Neural cell (in vitro differentiated cells): Measurements from ENCODE around the gene OTUD4. TPM values are rescaled to one million over a fixed set of nuclear protein-coding genes. Genes with fewer than 3 reads are reported as not detected.
"Not testable (repeated sequence)": the region's sequence is repeated elsewhere in the genome, so short reads cannot be mapped to it uniquely, and the experiment has no call there.

Source experiments
- H2AFZ ChIP-seq: fragments of 200-600, 300-800 bp; sonication (generic), shearing (Covaris generic); 2 replicates; pipeline ENCODE4 v1.6.0; 2014; ENCODE audit warnings: low read depth, mild to moderate bottlenecking, antibody characterized with exemption, low read length, moderate library complexity
- H3F3A ChIP-seq: fragments of 200-600 bp; shearing (Covaris generic); 2 replicates; pipeline ENCODE4 v1.6.1; 2016; ENCODE audit warnings: mild to moderate bottlenecking, moderate library complexity, mixed read lengths, antibody characterized with exemption, low read length; ENCODE audit not compliant: insufficient read depth, poor library complexity, severe bottlenecking
- H3K27ac ChIP-seq: fragments of 200-600, 300-800 bp; sonication (generic), shearing (Covaris generic); 2 replicates; pipeline ENCODE4 v1.5.1; 2014; ENCODE audit warnings: mild to moderate bottlenecking, low read length, moderate library complexity
- H3K27me3 ChIP-seq: fragments of 300-800, 200-600 bp; sonication (generic), shearing (Covaris generic); 2 replicates; pipeline ENCODE4 v1.6.0; 2014; ENCODE audit warnings: mild to moderate bottlenecking, low read depth, low read length, moderate library complexity; ENCODE audit not compliant: insufficient read depth
- H3K36me3 ChIP-seq: fragments of 300-800, 200-600 bp; sonication (generic), shearing (Covaris generic); 2 replicates; pipeline ENCODE4 v1.5.1; 2014; ENCODE audit warnings: mild to moderate bottlenecking, antibody characterized with exemption, low read length, moderate library complexity; ENCODE audit not compliant: insufficient read depth
- H3K4me2 ChIP-seq: fragments of 300-800, 200-600 bp; sonication (generic), shearing (Covaris generic); 2 replicates; pipeline ENCODE4 v1.6.0; 2014; ENCODE audit warnings: mild to moderate bottlenecking, low read length
- H3K4me3 ChIP-seq: fragments of 300-800, 200-600 bp; sonication (generic), shearing (Covaris generic); 2 replicates; pipeline ENCODE4 v1.5.1; 2014; ENCODE audit warnings: mild to moderate bottlenecking, low read length, moderate library complexity
- H3K79me2 ChIP-seq: fragments of 200-600 bp; shearing (Covaris generic); replicated peaks from 2 replicates; pipeline ENCODE4 v1.6.0; 2014; ENCODE audit warnings: mild to moderate bottlenecking, low read length, moderate library complexity; ENCODE audit not compliant: insufficient read depth
- H3K9ac ChIP-seq: fragments of 300-800, 200-600 bp; sonication (generic), shearing (Covaris generic); 2 replicates; pipeline ENCODE4 v1.6.1; 2016; ENCODE audit warnings: mild to moderate bottlenecking, low read length, mixed read lengths
- H3K9me2 ChIP-seq: fragments of 200-600 bp; shearing (Covaris generic); 2 replicates; pipeline ENCODE4 v1.6.1; 2016; ENCODE audit warnings: mild to moderate bottlenecking, low read length, mixed read lengths; ENCODE audit not compliant: insufficient read depth
- H3K9me3 ChIP-seq: fragments of 200-600, 300-800 bp; sonication (generic), shearing (Covaris generic); 2 replicates; pipeline ENCODE4 v1.6.1; 2016; ENCODE audit warnings: mild to moderate bottlenecking, mixed run types, low read length, moderate library complexity, mixed read lengths
- H4K20me1 ChIP-seq: fragments of 200-600 bp; shearing (Covaris generic); 2 replicates; pipeline ENCODE4 v1.6.1; 2016; ENCODE audit warnings: mild to moderate bottlenecking, mixed run types; ENCODE audit not compliant: insufficient read depth
- EP300 ChIP-seq: fragments of 450-650 bp; conservative IDR thresholded peaks from 2 replicates; pipeline ENCODE4 v1.6.1; 2014; ENCODE audit warnings: antibody characterized with exemption, mild to moderate bottlenecking, moderate library complexity; ENCODE audit not compliant: poor library complexity, severe bottlenecking
- EZH2 ChIP-seq: fragments of 200-600, 300-800 bp; shearing (Covaris generic), sonication (generic); IDR thresholded peaks from 2 replicates; pipeline ENCODE4 v1.6.1; 2014; ENCODE audit warnings: antibody characterized with exemption, low read length, borderline replicate concordance, mild to moderate bottlenecking; ENCODE audit not compliant: insufficient read depth, poor library complexity, severe bottlenecking
- MXI1 ChIP-seq: fragments of 450-650 bp; conservative IDR thresholded peaks from 2 replicates; pipeline ENCODE4 v1.6.1; 2014; ENCODE audit warnings: antibody characterized with exemption, mild to moderate bottlenecking; ENCODE audit not compliant: poor library complexity, severe bottlenecking
- POLR2AphosphoS5 ChIP-seq: IDR thresholded peaks from 2 replicates; pipeline ENCODE4 v1.6.1; 2012
- RAD21 ChIP-seq: fragments of 450-650 bp; conservative IDR thresholded peaks from 2 replicates; pipeline ENCODE4 v1.6.1; 2014; ENCODE audit warnings: antibody characterized with exemption, mild to moderate bottlenecking, moderate library complexity
- SMC3 ChIP-seq: fragments of 450-650 bp; conservative IDR thresholded peaks from 2 replicates; pipeline ENCODE4 v1.6.1; 2014; ENCODE audit warnings: antibody characterized with exemption, mild to moderate bottlenecking, moderate library complexity; ENCODE audit not compliant: poor library complexity
- TAF1 ChIP-seq: IDR thresholded peaks from 2 replicates; pipeline ENCODE4 v1.6.1; 2012; ENCODE audit warnings: low read depth
- polyA plus RNA-seq: library from polyadenylated mRNA; depleted of rRNA; stranded (reverse); fragments of >200 nt; gene quantifications from 2 replicates; pipeline ENCODE4 v1.2.3, GENCODE V29; 2014
- TF ChIP-seq, protein P1 (sequence below): fragments of 450-650 bp; IDR thresholded peaks from 2 replicates; pipeline ENCODE4 v1.5.1; 2014; ENCODE audit warnings: antibody characterized with exemption, mild to moderate bottlenecking, moderate library complexity; ENCODE audit not compliant: poor library complexity, severe bottlenecking
- TF ChIP-seq, protein P2 (sequence below): IDR thresholded peaks from 2 replicates; pipeline ENCODE4 v1.6.1; 2012; ENCODE audit warnings: borderline replicate concordance

Gene OTUD4
- polyA plus RNA-seq, 1 donor from 2014 or later = 15.1 TPM

DNA sequence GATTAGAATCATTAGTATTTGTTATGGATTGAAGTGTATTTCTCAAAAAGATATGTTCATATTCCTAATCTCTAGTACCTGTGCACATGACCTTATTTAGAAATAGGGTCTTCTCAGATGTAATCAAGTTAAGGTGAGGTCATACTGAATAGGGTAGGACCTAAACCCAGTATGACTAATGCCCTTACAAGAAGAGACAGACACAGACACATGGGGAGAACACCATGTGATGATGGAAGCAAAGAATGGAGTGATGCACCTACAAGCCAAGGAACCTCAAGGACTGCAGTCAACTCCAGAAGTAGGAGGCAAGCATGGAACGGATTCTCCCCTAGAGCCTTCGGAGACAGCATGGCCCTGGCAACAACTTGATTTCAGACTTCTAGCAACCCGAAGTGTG lies 31.4 kb downstream of the OTUD4 start:
- H3K36me3 ChIP-seq = peaks cover 17% of the 10 kb centered on the region
- H4K20me1 ChIP-seq = no peaks in the 10 kb centered on the region
- no peak overlapping the region for H3K9ac ChIP-seq
- H3K27ac ChIP-seq = no peak overlapping the region
- no peaks in the 10 kb centered on the region for H3K9me2 ChIP-seq
- no peaks in the 10 kb centered on the region for H3K79me2 ChIP-seq
- no peaks in the 10 kb centered on the region for H3F3A ChIP-seq
- no peaks in the 10 kb centered on the region for H3K9me3 ChIP-seq
- no peak overlapping the region for H2AFZ ChIP-seq
- no peaks in the 10 kb centered on the region for H3K27me3 ChIP-seq
- no peak overlapping the region for H3K4me3 ChIP-seq
- TF ChIP-seq EP300 (no peak), SMC3 (no peak), MXI1 (no peak), POLR2AphosphoS5 (no peak), EZH2 (no peak)
- TF ChIP-seq, protein P1, sequence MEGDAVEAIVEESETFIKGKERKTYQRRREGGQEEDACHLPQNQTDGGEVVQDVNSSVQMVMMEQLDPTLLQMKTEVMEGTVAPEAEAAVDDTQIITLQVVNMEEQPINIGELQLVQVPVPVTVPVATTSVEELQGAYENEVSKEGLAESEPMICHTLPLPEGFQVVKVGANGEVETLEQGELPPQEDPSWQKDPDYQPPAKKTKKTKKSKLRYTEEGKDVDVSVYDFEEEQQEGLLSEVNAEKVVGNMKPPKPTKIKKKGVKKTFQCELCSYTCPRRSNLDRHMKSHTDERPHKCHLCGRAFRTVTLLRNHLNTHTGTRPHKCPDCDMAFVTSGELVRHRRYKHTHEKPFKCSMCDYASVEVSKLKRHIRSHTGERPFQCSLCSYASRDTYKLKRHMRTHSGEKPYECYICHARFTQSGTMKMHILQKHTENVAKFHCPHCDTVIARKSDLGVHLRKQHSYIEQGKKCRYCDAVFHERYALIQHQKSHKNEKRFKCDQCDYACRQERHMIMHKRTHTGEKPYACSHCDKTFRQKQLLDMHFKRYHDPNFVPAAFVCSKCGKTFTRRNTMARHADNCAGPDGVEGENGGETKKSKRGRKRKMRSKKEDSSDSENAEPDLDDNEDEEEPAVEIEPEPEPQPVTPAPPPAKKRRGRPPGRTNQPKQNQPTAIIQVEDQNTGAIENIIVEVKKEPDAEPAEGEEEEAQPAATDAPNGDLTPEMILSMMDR = no peak
- TF ChIP-seq, protein P2, sequence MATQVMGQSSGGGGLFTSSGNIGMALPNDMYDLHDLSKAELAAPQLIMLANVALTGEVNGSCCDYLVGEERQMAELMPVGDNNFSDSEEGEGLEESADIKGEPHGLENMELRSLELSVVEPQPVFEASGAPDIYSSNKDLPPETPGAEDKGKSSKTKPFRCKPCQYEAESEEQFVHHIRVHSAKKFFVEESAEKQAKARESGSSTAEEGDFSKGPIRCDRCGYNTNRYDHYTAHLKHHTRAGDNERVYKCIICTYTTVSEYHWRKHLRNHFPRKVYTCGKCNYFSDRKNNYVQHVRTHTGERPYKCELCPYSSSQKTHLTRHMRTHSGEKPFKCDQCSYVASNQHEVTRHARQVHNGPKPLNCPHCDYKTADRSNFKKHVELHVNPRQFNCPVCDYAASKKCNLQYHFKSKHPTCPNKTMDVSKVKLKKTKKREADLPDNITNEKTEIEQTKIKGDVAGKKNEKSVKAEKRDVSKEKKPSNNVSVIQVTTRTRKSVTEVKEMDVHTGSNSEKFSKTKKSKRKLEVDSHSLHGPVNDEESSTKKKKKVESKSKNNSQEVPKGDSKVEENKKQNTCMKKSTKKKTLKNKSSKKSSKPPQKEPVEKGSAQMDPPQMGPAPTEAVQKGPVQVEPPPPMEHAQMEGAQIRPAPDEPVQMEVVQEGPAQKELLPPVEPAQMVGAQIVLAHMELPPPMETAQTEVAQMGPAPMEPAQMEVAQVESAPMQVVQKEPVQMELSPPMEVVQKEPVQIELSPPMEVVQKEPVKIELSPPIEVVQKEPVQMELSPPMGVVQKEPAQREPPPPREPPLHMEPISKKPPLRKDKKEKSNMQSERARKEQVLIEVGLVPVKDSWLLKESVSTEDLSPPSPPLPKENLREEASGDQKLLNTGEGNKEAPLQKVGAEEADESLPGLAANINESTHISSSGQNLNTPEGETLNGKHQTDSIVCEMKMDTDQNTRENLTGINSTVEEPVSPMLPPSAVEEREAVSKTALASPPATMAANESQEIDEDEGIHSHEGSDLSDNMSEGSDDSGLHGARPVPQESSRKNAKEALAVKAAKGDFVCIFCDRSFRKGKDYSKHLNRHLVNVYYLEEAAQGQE = no peak
- H3K4me2 ChIP-seq = no peak overlapping the region

DNA sequence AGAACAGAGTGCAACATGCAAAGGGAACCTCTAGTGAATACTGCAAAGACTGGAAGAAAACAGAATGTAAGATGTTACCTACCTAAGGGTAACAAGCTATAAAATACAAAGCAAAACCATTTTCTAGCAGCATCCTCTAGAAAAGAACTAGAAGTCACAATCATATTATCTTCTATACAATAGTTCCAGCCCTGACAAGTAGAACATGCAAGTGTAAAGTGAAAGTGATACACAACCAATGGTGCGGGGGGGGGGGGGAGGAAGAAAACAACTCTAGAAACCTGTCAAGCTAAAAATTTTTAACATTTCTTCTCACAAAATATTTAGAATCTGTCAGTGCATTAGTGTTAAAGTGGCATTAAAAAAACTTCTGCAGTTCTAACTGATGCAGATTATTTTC lies 44.2 kb downstream of the OTUD4 start:
- H3K36me3 ChIP-seq, H3K27ac ChIP-seq, H3K4me2 ChIP-seq, H2AFZ ChIP-seq, H3K27me3 ChIP-seq, H3K9me2 ChIP-seq, H3K79me2 ChIP-seq, H3K9me3 ChIP-seq, H3K9ac ChIP-seq, H3K4me3 ChIP-seq, H4K20me1 ChIP-seq, H3F3A ChIP-seq: not testable (repeated sequence)

DNA sequence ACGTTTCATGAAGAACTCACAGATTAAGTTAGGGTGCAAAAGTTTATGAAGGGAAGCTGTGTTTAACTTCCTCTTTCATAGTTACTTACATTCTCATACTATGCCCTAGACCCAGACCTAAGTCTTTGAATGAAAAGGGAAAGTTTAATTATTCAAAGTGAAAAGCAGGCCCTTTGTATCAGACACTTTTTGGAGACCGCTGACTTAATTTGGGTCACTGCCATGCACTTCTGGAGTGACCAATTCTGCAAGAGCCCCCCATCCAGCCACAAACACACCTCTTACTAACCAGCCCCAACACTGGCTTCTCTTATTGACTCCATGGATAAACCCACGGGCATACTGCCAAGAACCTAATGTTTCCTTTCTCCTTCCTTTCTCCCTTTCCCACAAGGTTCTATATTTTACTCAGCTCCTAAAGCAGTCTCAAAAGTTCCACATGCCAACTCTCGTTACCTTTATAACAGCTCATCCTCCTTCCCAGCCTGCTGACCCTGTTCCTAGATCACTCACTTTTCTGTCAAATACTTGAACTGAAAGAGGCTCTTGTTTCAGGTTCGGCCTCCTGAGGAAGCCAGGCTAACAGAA lies 47.8 kb downstream of the OTUD4 start:
- Histone ChIP-seq H3K9ac (no peak overlapping the region), H3K4me2 (no peak overlapping the region), H3K79me2 (no peaks in the 10 kb centered on the region), H2AFZ (no peak overlapping the region), H3K4me3 (no peak overlapping the region), H3K27me3 (no peaks in the 10 kb centered on the region), H3F3A (no peaks in the 10 kb centered on the region), H3K9me3 (no peaks in the 10 kb centered on the region), H3K36me3 (peaks cover 5% of the 10 kb centered on the region), H4K20me1 (no peaks in the 10 kb centered on the region), H3K27ac (no peak overlapping the region), H3K9me2 (no peaks in the 10 kb centered on the region)
- TF ChIP-seq POLR2AphosphoS5 = no peak
- TF ChIP-seq, protein P2 = no peak
- TF ChIP-seq EZH2 = no peak
- no peak for TF ChIP-seq SMC3
- no peak for TF ChIP-seq RAD21
- TF ChIP-seq EP300 = no peak
- TF ChIP-seq MXI1 = no peak
- TF ChIP-seq, protein P1 = no peak
- no peak for TF ChIP-seq TAF1
